HEK293 (cell line): Measurements from ENCODE around the gene BMPR2.

Experiments used
- CTCF ChIA-PET: fragments of 350-600 bp; formaldehyde crosslinking; extraction: SDS; loops from one replicate; lab custom pipeline; 2021; ENCODE audit warnings: antibody characterized with exemption; lab: Yijun Ruan, JAX
- POLR2A ChIA-PET: fragments of 300-600 bp; formaldehyde crosslinking; extraction: SDS; loops from one replicate; lab custom pipeline; 2020; ENCODE audit warnings: antibody characterized with exemption, inconsistent platforms; lab: Yijun Ruan, JAX
- H3K27ac ChIP-seq: fragments of 200-500 bp; sonication (Bioruptor generic); 2 replicates; pipeline ENCODE4 v1.5.1; 2014; ENCODE audit warnings: low read depth, low read length, control low read depth, inconsistent platforms; ENCODE audit errors: extremely low read depth
- H3K36me3 ChIP-seq, 2 experiments: fragments of 200-500 bp in 1 of 2; sonication (Bioruptor generic) in 1 of 2; 1 replicate in 1 of 2; 2 replicates in 1 of 2; pipeline ENCODE4 v1.5.1; 2014 to 2017; ENCODE audit warnings: inconsistent platforms in 2 of 2, low read length in 2 of 2; ENCODE audit not compliant: control insufficient read depth in 2 of 2, insufficient read depth in 1 of 2
- H3K4me1 ChIP-seq: fragments of 200-500 bp; sonication (Bioruptor generic); 2 replicates; pipeline ENCODE4 v1.5.1; 2014; ENCODE audit warnings: mild to moderate bottlenecking, low read length, inconsistent platforms; ENCODE audit not compliant: control insufficient read depth, insufficient read depth
- H3K4me3 ChIP-seq: 2 replicates; pipeline ENCODE4 v1.5.1; 2011; ENCODE audit warnings: low read depth, mild to moderate bottlenecking, control low read depth, low read length, moderate library complexity
- H3K9me3 ChIP-seq: fragments of 200-500 bp; sonication (Bioruptor generic); 2 replicates; pipeline ENCODE4 v1.5.1; 2014; ENCODE audit warnings: low read depth, low read length, inconsistent platforms; ENCODE audit not compliant: control insufficient read depth, insufficient read depth
- EGR2 ChIP-seq: fragments of 450-650 bp; formaldehyde crosslinking; IDR thresholded peaks from 2 replicates; pipeline ENCODE4 v1.5.1; 2016; ENCODE audit warnings: low read depth, missing biosample characterization, missing genetic modification characterization
- GLI2 ChIP-seq: fragments of 450-650 bp; formaldehyde crosslinking; IDR thresholded peaks from 2 replicates; pipeline ENCODE4; 2017; ENCODE audit warnings: missing biosample characterization, missing genetic modification characterization, low read depth, borderline replicate concordance
- KLF1 ChIP-seq: fragments of 450-650 bp; formaldehyde crosslinking; IDR thresholded peaks from 2 replicates; pipeline ENCODE4 v1.5.1; 2016; ENCODE audit warnings: missing biosample characterization, missing genetic modification characterization
- MZF1 ChIP-seq: fragments of 450-650 bp; formaldehyde crosslinking; IDR thresholded peaks from 2 replicates; pipeline ENCODE4 v1.5.1; 2017; ENCODE audit warnings: missing biosample characterization, missing genetic modification characterization, borderline replicate concordance
- OSR2 ChIP-seq: fragments of 450-650 bp; formaldehyde crosslinking; IDR thresholded peaks from 2 replicates; pipeline ENCODE4 v1.5.1; 2016; ENCODE audit warnings: missing biosample characterization, missing genetic modification characterization
- SALL2 ChIP-seq: fragments of 450-650 bp; formaldehyde crosslinking; IDR thresholded peaks from 2 replicates; pipeline ENCODE4 v1.5.0; 2017; ENCODE audit warnings: missing biosample characterization, mild to moderate bottlenecking, missing genetic modification characterization, borderline replicate concordance
- SCRT1 ChIP-seq: fragments of 450-650 bp; formaldehyde crosslinking; IDR thresholded peaks from 2 replicates; pipeline ENCODE4 v1.5.1; 2016; ENCODE audit warnings: missing biosample characterization, missing genetic modification characterization, borderline replicate concordance
- SCRT2 ChIP-seq: fragments of 450-650 bp; formaldehyde crosslinking; IDR thresholded peaks from 2 replicates; pipeline ENCODE4 v1.5.1; 2016; ENCODE audit warnings: missing biosample characterization, missing genetic modification characterization
- SETDB1 ChIP-seq: IDR thresholded peaks from one replicate; pipeline ENCODE4 v1.6.1; 2017; ENCODE audit warnings: mild to moderate bottlenecking, low read length, moderate library complexity, mixed read lengths; ENCODE audit not compliant: insufficient read length
- ZBTB8A ChIP-seq: fragments of 450-650 bp; formaldehyde crosslinking; IDR thresholded peaks from 2 replicates; pipeline ENCODE4 v1.5.1; 2016; ENCODE audit warnings: missing biosample characterization, missing genetic modification characterization
- ZFP69B ChIP-seq: fragments of 450-650 bp; formaldehyde crosslinking; IDR thresholded peaks from 2 replicates; pipeline ENCODE4 v1.5.1; 2016; ENCODE audit warnings: missing biosample characterization, missing genetic modification characterization
- ZNF140 ChIP-seq: fragments of 450-650 bp; formaldehyde crosslinking; IDR thresholded peaks from 2 replicates; pipeline ENCODE4 v1.5.1; 2016; ENCODE audit warnings: missing biosample characterization, missing genetic modification characterization
- ZNF169 ChIP-seq: fragments of 450-650 bp; formaldehyde crosslinking; IDR thresholded peaks from 2 replicates; pipeline ENCODE4 v1.5.1; 2016; ENCODE audit warnings: missing biosample characterization, missing genetic modification characterization
- ZNF202 ChIP-seq: fragments of 450-650 bp; formaldehyde crosslinking; IDR thresholded peaks from 2 replicates; pipeline ENCODE4 v1.5.1; 2016; ENCODE audit warnings: missing biosample characterization, missing genetic modification characterization, borderline replicate concordance
- ZNF248 ChIP-seq: fragments of 450-650 bp; formaldehyde crosslinking; IDR thresholded peaks from 2 replicates; pipeline ENCODE4 v1.5.1; 2017; ENCODE audit warnings: missing biosample characterization, missing genetic modification characterization
- ZNF274 ChIP-seq, 2 experiments: fragments of 200-500 bp in 1 of 2; fragments of 450-650 bp in 1 of 2; sonication (Bioruptor generic) in 1 of 2; formaldehyde crosslinking in 1 of 2; IDR thresholded peaks; 2 replicates each; pipeline versions ENCODE4 v1.5.1 to v1.6.1; 2014 to 2016; ENCODE audit warnings: borderline replicate concordance in 1 of 2, inconsistent platforms in 1 of 2, low read length in 1 of 2, missing biosample characterization in 1 of 2, missing genetic modification characterization in 1 of 2
- ZNF335 ChIP-seq: fragments of 450-650 bp; formaldehyde crosslinking; conservative IDR thresholded peaks from 2 replicates; pipeline ENCODE4 v1.5.1; 2016; ENCODE audit warnings: missing biosample characterization, missing genetic modification characterization
- ZNF510 ChIP-seq: fragments of 450-650 bp; formaldehyde crosslinking; IDR thresholded peaks from 2 replicates; pipeline ENCODE4 v1.5.1; 2018; ENCODE audit warnings: mild to moderate bottlenecking, missing genetic modification characterization, missing biosample characterization; ENCODE audit not compliant: insufficient replicate concordance
- ZNF610 ChIP-seq: fragments of 450-650 bp; formaldehyde crosslinking; IDR thresholded peaks from 2 replicates; pipeline ENCODE4 v1.5.1; 2016; ENCODE audit warnings: missing biosample characterization, missing genetic modification characterization, borderline replicate concordance
- ZNF624 ChIP-seq: fragments of 450-650 bp; formaldehyde crosslinking; IDR thresholded peaks from 2 replicates; pipeline ENCODE4 v1.5.1; 2017; ENCODE audit warnings: missing biosample characterization, missing genetic modification characterization
- ZNF658 ChIP-seq: fragments of 450-650 bp; formaldehyde crosslinking; IDR thresholded peaks from 2 replicates; pipeline ENCODE4; 2016; ENCODE audit warnings: missing biosample characterization, missing genetic modification characterization
- ZNF677 ChIP-seq: fragments of 450-650 bp; IDR thresholded peaks from 2 replicates; pipeline ENCODE4 v1.5.0; 2018; ENCODE audit warnings: missing biosample characterization, mild to moderate bottlenecking, missing genetic modification characterization, moderate library complexity
- ZNF701 ChIP-seq: fragments of 450-650 bp; formaldehyde crosslinking; IDR thresholded peaks from 2 replicates; pipeline ENCODE4 v1.5.1; 2016; ENCODE audit warnings: missing biosample characterization, missing genetic modification characterization
- TF ChIP-seq, protein P1 (sequence below): fragments of 450-650 bp; formaldehyde crosslinking; IDR thresholded peaks from 2 replicates; pipeline ENCODE4 v1.5.1; 2016; ENCODE audit warnings: missing biosample characterization, missing genetic modification characterization
- TF ChIP-seq, protein P2 (sequence below): fragments of 450-650 bp; formaldehyde crosslinking; IDR thresholded peaks from 2 replicates; pipeline ENCODE4 v1.5.1; 2016; ENCODE audit warnings: missing biosample characterization, missing genetic modification characterization

Gene BMPR2

DNA sequence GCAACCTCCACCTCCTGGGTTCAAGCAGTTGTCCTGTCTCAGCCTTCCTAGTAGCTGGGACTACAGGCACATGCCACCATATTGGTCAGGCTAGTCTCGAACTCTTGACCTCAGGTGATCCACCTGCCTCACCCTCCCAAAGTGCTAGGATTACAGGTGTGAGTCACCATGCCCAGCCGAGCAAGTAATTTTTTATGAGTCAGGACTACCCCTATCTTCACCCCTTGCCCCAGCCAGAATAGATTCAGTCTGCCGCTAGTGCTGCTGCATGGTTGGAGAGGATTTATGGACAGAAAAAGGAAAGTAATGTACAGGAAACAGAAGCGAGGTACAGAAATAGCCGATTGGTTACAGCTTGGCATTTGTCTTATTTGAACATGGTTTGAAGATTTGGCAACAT, 48.9 kb downstream of the BMPR2 start:
- H3K27ac ChIP-seq: no peak overlapping the region
- H3K9me3 ChIP-seq: no peaks in the 10 kb centered on the region
- CTCF ChIA-PET: no interaction called here
- no peaks in the 10 kb centered on the region for H3K4me1 ChIP-seq
- POLR2A ChIA-PET: no interaction called here
- TF ChIP-seq OSR2 (tag by site-specific recombination): no peak
- no peak for TF ChIP-seq ZNF624 (tag by site-specific recombination)
- peaks cover 0 to 3% of the 10 kb centered on the region in 2 experiments; a peak in 1 of 3 replicates for H3K36me3 ChIP-seq
- no peak overlapping the region for H3K4me3 ChIP-seq

DNA sequence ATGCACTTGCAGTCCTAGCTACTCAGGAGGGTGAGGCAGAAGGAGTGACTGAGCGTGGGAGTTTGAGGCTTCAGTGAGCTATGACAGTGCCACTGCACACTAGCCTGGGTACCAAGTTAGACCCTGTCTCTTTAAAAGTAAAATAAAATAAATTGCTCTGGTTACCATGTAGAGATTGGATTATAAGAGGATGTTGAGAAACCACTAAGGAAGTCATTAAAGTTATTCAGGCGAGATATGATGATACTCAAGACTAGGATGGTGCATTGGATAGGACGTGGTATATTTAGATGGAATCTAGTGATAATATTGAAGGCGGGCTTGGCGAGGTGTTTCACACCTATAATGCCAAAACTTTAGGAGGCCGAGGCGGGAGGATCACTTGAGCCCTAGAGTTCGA, 50.6 kb downstream of the BMPR2 start:
- Histone ChIP-seq H3K36me3 (peaks cover 0 to 3% of the 10 kb centered on the region in 2 experiments; a peak in 1 of 3 replicates), H3K9me3 (no peaks in the 10 kb centered on the region), H3K27ac (no peak overlapping the region), H3K4me1 (no peaks in the 10 kb centered on the region), H3K4me3 (no peak overlapping the region)
- POLR2A ChIA-PET: no interaction called here
- CTCF ChIA-PET: interaction anchor here (0.6 kb wide), 1 partner anchor 448 kb away, joined by 3 read pairs; no protein-coding TSS in a partner anchor
- TF ChIP-seq ZNF274 (IDR thresholded peaks at IDR 0.05; ENCODE audit: low read length) (no peak), ZNF274 (tag by site-specific recombination; IDR thresholded peaks at IDR 0.05; ENCODE audit: borderline replicate concordance) (no peak), EGR2 (tag by site-specific recombination) (0 out of 2 replicates have a peak, but pooled peaks have one; percentile 12), SCRT2 (tag by site-specific recombination) (no peak), ZNF140 (tag by site-specific recombination) (no peak)

DNA sequence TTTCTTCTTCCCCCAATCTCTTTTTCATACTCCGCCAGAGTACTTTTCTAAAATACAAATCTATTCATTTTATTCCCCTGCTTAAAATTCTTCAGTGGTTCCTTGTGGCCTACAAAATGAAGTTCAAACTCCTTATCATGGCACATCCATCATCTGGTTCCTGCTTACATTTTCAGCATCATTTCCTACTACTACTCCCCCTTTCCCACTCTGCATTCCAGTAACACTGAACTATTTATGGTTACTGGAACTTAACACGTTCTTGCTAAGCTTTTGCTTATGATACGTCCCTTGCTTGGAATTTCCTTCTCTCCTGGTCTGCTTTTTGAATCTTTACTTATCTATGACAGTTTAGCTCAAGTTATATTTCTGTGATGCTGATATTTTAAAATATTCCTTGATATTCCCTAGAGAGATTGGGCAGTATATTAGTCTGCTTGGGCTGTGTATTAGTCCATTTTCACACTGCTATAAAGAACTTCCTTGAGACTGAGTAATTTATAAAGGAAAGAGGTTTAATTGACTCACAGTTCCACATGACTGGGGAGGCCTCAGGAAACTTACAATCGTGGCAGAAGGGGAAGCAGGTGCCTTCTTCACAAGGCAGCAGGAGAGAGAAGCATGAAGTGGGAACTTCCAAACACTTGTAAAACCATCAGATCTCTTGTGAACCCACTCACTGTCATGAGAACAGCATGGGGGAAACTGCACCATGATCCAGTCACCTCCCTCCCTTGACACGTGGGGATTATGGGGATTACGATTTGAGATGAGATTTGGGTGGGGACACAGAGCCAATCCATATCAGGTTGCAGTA, 53.2 kb downstream of the BMPR2 start:
- TF ChIP-seq MZF1 (tag by site-specific recombination) (peak; percentile 86; the same call in 1 of the 2 replicates), SETDB1 (peak; percentile 74), KLF1 (tag by site-specific recombination) (no peak), GLI2 (no peak), ZNF701 (tag by site-specific recombination) (no peak)
- TF ChIP-seq, protein P1, sequence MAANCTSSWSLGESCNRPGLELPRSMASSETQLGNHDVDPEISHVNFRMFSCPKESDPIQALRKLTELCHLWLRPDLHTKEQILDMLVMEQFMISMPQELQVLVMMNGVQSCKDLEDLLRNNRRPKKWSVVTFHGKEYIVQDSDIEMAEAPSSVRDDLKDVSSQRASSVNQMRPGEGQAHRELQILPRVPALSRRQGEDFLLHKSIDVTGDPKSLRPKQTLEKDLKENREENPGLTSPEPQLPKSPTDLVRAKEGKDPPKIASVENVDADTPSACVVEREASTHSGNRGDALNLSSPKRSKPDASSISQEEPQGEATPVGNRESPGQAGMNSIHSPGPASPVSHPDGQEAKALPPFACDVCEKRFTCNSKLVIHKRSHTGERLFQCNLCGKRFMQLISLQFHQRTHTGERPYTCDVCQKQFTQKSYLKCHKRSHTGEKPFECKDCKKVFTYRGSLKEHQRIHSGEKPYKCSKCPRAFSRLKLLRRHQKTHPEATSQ (tag by site-specific recombination): 0 out of 2 replicates have a peak, but pooled peaks have one; percentile 47
- Histone ChIP-seq H3K27ac (no peak overlapping the region), H3K4me1 (no peaks in the 10 kb centered on the region), H3K9me3 (no peaks in the 10 kb centered on the region), H3K4me3 (no peak overlapping the region), H3K36me3 (no peaks in the 10 kb centered on the region; a peak in 1 of 3 replicates)
- ChIA-PET POLR2A (no interaction called here), CTCF (no interaction called here)

DNA sequence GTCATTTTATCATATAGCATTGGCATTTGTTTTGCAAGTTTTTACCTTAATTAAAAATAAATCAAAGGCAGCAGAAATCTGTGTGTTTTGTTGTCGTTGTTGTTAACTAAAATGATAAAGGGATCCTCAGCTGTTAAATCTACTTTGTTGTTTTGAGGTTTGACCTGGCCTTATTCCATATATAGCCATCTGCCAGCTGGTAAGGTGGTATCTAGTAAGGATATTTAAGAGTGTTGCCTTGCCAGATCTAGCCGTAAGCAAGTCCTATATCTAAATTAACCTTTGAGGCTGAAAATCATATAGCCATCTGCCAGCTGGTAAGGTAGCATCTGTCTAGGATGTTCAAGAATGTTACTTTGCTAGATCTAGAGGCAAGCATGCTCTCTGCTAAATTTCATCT, 56.6 kb downstream of the BMPR2 start:
- no peak overlapping the region for H3K4me3 ChIP-seq
- TF ChIP-seq ZNF140 (tag by site-specific recombination) (no peak), ZNF658 (tag by site-specific recombination) (no peak), ZNF335 (no peak), SALL2 (tag by site-specific recombination) (no peak), SCRT1 (no peak), ZNF248 (tag by site-specific recombination) (no peak), ZNF202 (no peak), ZFP69B (tag by site-specific recombination) (no peak), ZNF510 (tag by site-specific recombination) (no peak), ZNF610 (no peak), ZNF169 (tag by site-specific recombination) (no peak), ZBTB8A (tag by site-specific recombination) (no peak), ZNF677 (no peak)
- TF ChIP-seq, protein P2, sequence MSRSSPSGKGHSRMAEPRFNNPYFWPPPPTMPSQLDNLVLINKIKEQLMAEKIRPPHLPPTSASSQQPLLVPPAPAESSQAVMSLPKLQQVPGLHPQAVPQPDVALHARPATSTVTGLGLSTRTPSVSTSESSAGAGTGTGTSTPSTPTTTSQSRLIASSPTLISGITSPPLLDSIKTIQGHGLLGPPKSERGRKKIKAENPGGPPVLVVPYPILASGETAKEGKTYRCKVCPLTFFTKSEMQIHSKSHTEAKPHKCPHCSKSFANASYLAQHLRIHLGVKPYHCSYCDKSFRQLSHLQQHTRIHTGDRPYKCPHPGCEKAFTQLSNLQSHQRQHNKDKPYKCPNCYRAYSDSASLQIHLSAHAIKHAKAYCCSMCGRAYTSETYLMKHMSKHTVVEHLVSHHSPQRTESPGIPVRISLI (tag by site-specific recombination): no peak
- no peaks in the 10 kb centered on the region for H3K4me1 ChIP-seq
- POLR2A ChIA-PET: no interaction called here
- no peak overlapping the region for H3K27ac ChIP-seq
- no peaks in the 10 kb centered on the region; a peak in 1 of 3 replicates for H3K36me3 ChIP-seq
- H3K9me3 ChIP-seq: no peaks in the 10 kb centered on the region
- CTCF ChIA-PET: interaction anchor here (0.5 kb wide), 1 partner anchor 161 kb away, joined by 3 read pairs; no protein-coding TSS in a partner anchor
